Ascending aorta (tissue), 2 donors: Measurements from ENCODE around the gene OSBPL9. TPM values are rescaled to one million over a fixed set of nuclear protein-coding genes. Genes with fewer than 3 reads are reported as not detected.

ENCODE experiments used
- DNase-seq, 2 donors: peaks; one replicate each; pipeline ENCODE4 v3.0.0-alpha.2; 2019; ENCODE audit warnings: low spot score in 2 of 2
- H3K27ac ChIP-seq, 2 donors: fragments of 200-600 bp; sonication (generic); one replicate each; pipeline ENCODE4 v1.5.1; 2016 to 2017; ENCODE audit warnings: mild to moderate bottlenecking in 1 of 2
- H3K27me3 ChIP-seq: fragments of 200-600 bp; sonication (generic); one replicate; pipeline ENCODE4 v1.5.1; 2017
- H3K36me3 ChIP-seq, 2 donors: fragments of 200-600 bp; sonication (generic); one replicate each; pipeline ENCODE4 v1.5.1; 2016
- H3K4me1 ChIP-seq, 2 donors: fragments of 200-600 bp; sonication (generic); one replicate each; pipeline ENCODE4 v1.5.1; 2016 to 2017; ENCODE audit warnings: mild to moderate bottlenecking in 1 of 2
- H3K4me3 ChIP-seq, 2 donors: fragments of 200-600 bp; sonication (generic); one replicate each; pipeline ENCODE4 v1.5.1; 2016 to 2017; ENCODE audit warnings: mild to moderate bottlenecking in 1 of 2
- H3K9me3 ChIP-seq, 2 donors: fragments of 200-600 bp; sonication (generic); one replicate each; pipeline ENCODE4 v1.5.1; 2016
- intact Hi-C: fragments of 100-400 bp; cut with DNase I; formaldehyde crosslinking; loops from one replicate; pipeline ENCODE4 v1.15.1; 2023
- total RNA-seq: library from RNA; depleted of rRNA; stranded (reverse); fragments of >200 nt; gene quantifications from one replicate; pipeline ENCODE4 v1.1.0, GENCODE V29; 2016
- TF ChIP-seq, protein P1 (sequence below), 3 experiments: fragments of 200-600 bp in 2 of 3; fragments of 450-650 bp in 1 of 3; sonication (generic) in 2 of 3; IDR thresholded peaks; one replicate each; pipeline ENCODE4 v1.5.1; 2016 to 2019; ENCODE audit warnings: antibody characterized with exemption in 3 of 3, mild to moderate bottlenecking in 1 of 3, moderate library complexity in 1 of 3

The OSBPL9 gene
- total RNA-seq, 1 donor from 2014 or later: 101 TPM

- Histone ChIP-seq H3K9me3 (no peaks in the 10 kb centered on the region), H3K4me1 (peaks cover 8 to 51% of the 10 kb centered on the region in 2 donors), H3K27ac (peak overlapping the region; percentile 58 to 70), H3K27me3 (no peaks in the 10 kb centered on the region), H3K4me3 (peak overlapping the region in 1 of 2 donors; percentile 12), H3K36me3 (no peaks in the 10 kb centered on the region)
- intact Hi-C loops: no loop called here
- no peak for DNase-seq
- TF ChIP-seq, protein P1, sequence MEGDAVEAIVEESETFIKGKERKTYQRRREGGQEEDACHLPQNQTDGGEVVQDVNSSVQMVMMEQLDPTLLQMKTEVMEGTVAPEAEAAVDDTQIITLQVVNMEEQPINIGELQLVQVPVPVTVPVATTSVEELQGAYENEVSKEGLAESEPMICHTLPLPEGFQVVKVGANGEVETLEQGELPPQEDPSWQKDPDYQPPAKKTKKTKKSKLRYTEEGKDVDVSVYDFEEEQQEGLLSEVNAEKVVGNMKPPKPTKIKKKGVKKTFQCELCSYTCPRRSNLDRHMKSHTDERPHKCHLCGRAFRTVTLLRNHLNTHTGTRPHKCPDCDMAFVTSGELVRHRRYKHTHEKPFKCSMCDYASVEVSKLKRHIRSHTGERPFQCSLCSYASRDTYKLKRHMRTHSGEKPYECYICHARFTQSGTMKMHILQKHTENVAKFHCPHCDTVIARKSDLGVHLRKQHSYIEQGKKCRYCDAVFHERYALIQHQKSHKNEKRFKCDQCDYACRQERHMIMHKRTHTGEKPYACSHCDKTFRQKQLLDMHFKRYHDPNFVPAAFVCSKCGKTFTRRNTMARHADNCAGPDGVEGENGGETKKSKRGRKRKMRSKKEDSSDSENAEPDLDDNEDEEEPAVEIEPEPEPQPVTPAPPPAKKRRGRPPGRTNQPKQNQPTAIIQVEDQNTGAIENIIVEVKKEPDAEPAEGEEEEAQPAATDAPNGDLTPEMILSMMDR (IDR thresholded peaks at IDR 0.05): no peak
Measured at GRCh38 chr1:51648180-51649109, 31.6 kb downstream of the OSBPL9 start.

DNA sequence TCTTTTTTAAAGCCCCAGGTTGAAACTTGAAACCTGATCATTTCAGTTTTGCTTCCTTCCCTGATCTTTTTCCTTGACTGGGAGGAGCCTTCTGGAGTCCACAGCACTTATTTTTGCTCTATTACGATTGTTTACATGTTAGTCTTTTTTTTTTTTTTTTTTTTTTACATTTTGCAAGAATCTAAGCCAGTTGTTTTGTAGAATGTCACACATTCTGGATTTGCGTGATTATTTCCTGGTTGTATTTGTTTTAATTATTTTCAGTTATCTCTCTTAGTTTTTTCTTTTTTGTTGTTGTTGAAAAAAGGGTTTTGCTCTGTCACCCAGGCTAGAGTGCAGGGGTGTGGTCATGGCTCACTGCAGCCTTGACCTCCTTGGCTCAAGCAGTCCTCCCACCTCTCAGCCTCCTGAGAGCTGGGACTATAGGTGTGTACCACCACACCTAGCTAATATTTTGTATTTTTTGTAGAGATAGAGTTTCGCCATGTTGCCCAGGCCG is 32.8 kb downstream of the OSBPL9 start:
- Histone ChIP-seq H3K27me3 (no peaks in the 10 kb centered on the region), H3K9me3 (no peaks in the 10 kb centered on the region), H3K4me3 (no peak overlapping the region), H3K4me1 (peaks cover 0 to 48% of the 10 kb centered on the region in 2 donors), H3K36me3 (no peaks in the 10 kb centered on the region), H3K27ac (peak overlapping the region in 1 of 2 donors; percentile 7)
- TF ChIP-seq, protein P1 (IDR thresholded peaks at IDR 0.05): no peak
- intact Hi-C loops: no loop called here
- no peak for DNase-seq

DNA sequence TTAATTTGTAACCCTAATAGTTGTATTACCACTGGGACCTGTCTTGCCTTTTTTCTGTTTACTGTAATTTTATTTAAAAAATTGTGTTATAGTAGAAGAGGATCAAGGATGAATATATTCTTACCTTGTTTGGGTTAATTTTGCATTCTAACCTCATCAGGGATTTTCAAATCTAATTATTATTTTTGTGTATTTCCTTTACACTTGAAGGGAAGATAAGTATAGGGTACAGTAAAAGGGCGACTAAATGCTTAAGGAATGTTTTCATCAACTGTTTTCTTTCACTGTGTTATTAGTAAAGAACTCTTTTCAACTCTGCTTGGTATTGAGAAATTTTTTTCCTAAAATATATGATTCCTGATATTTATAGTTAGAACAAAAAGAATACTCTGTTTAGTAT is 33.3 kb downstream of the OSBPL9 start:
- Histone ChIP-seq H3K27me3 (no peaks in the 10 kb centered on the region), H3K9me3 (no peaks in the 10 kb centered on the region), H3K27ac (peak overlapping the region in 1 of 2 donors; percentile 7), H3K36me3 (no peaks in the 10 kb centered on the region), H3K4me1 (peaks cover 0 to 43% of the 10 kb centered on the region in 2 donors), H3K4me3 (no peak overlapping the region)
- no peak for DNase-seq
- intact Hi-C loops: no loop called here
- TF ChIP-seq, protein P1 (IDR thresholded peaks at IDR 0.05): no peak

GRCh38 chr1:51651552-51651942 is 34.7 kb downstream of the OSBPL9 start:
- no peak for DNase-seq
- TF ChIP-seq, protein P1 (IDR thresholded peaks at IDR 0.05): no peak
- Histone ChIP-seq H3K4me3 (no peak overlapping the region), H3K27me3 (no peaks in the 10 kb centered on the region), H3K4me1 (peaks cover 0 to 42% of the 10 kb centered on the region in 2 donors), H3K36me3 (no peaks in the 10 kb centered on the region), H3K27ac (no peak overlapping the region), H3K9me3 (no peaks in the 10 kb centered on the region)
- intact Hi-C loops: no loop called here

DNA sequence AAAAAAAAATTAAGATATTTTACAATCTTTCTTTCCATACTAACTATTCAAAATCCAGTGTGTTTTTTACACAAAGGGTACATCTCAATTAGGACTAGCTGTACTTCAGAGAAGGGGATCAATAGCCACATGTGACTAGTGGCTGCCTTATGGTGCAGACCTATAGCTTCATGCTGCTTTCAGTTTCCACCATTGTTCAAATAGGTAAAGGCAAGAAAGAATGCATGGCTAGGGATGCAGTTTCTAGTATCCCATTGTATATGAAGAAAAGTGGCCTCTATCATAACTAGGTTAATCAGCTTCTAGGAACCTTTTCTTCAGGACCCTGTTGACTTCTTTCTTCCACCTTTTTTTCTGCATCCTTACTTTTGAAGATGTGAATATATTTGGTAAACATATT is 35.7 kb downstream of the OSBPL9 start:
- intact Hi-C loops: no loop called here
- Histone ChIP-seq H3K36me3 (no peaks in the 10 kb centered on the region), H3K27ac (no peak overlapping the region), H3K9me3 (no peaks in the 10 kb centered on the region), H3K4me1 (peaks cover 0 to 46% of the 10 kb centered on the region in 2 donors), H3K27me3 (no peaks in the 10 kb centered on the region), H3K4me3 (no peak overlapping the region)
- TF ChIP-seq, protein P1 (IDR thresholded peaks at IDR 0.05): no peak
- no peak for DNase-seq
